ENCODE results near the gene WBP2.

DNA sequence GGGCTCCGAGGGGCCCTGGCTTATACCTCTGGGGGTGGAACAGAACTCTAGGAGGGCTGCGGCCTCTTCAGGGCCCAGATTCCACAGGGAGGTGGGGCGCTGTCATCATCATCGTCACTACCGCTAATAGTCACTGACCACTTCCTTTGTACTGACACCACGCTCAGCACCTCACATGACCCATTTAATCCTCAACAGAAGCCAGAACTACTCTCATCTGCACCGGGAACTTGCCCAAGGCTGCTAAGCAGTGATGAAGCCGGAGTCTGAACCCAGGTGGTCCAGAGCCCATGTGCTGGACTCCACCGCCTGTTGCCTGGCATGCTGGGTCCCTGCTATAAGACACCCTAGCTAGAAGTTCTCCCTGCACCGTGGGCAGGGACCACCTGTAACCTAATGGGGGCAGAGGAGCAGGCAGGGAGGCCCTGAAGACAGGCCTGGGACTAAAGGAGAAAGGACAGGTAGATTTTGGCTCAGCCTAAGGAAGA, 22.9 kb downstream of the WBP2 start:
- TF ChIP-seq, protein P1, sequence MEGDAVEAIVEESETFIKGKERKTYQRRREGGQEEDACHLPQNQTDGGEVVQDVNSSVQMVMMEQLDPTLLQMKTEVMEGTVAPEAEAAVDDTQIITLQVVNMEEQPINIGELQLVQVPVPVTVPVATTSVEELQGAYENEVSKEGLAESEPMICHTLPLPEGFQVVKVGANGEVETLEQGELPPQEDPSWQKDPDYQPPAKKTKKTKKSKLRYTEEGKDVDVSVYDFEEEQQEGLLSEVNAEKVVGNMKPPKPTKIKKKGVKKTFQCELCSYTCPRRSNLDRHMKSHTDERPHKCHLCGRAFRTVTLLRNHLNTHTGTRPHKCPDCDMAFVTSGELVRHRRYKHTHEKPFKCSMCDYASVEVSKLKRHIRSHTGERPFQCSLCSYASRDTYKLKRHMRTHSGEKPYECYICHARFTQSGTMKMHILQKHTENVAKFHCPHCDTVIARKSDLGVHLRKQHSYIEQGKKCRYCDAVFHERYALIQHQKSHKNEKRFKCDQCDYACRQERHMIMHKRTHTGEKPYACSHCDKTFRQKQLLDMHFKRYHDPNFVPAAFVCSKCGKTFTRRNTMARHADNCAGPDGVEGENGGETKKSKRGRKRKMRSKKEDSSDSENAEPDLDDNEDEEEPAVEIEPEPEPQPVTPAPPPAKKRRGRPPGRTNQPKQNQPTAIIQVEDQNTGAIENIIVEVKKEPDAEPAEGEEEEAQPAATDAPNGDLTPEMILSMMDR (IDR thresholded peaks at IDR 0.05 in 2 of 3, conservative IDR thresholded peaks at IDR 0.05 in 1 of 3; ENCODE audit: borderline replicate concordance in 1 of 3, insufficient read depth in 1 of 3, low read depth in 2 of 3, low read length in 2 of 3): no peak
- no peak for TF ChIP-seq POLR2AphosphoS5 (IDR thresholded peaks at IDR 0.05; ENCODE audit: low read depth, low read length)
- TF ChIP-seq, protein P2, sequence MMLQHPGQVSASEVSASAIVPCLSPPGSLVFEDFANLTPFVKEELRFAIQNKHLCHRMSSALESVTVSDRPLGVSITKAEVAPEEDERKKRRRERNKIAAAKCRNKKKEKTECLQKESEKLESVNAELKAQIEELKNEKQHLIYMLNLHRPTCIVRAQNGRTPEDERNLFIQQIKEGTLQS (IDR thresholded peaks at IDR 0.05): no peak
- TF ChIP-seq ZNF274 (IDR thresholded peaks at IDR 0.05; ENCODE audit: low read depth, low read length): no peak
- TF ChIP-seq, protein P3, sequence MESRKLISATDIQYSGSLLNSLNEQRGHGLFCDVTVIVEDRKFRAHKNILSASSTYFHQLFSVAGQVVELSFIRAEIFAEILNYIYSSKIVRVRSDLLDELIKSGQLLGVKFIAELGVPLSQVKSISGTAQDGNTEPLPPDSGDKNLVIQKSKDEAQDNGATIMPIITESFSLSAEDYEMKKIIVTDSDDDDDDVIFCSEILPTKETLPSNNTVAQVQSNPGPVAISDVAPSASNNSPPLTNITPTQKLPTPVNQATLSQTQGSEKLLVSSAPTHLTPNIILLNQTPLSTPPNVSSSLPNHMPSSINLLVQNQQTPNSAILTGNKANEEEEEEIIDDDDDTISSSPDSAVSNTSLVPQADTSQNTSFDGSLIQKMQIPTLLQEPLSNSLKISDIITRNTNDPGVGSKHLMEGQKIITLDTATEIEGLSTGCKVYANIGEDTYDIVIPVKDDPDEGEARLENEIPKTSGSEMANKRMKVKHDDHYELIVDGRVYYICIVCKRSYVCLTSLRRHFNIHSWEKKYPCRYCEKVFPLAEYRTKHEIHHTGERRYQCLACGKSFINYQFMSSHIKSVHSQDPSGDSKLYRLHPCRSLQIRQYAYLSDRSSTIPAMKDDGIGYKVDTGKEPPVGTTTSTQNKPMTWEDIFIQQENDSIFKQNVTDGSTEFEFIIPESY (IDR thresholded peaks at IDR 0.05; ENCODE audit: extremely low read depth, insufficient replicate concordance, low read length): no peak
- TF ChIP-seq, protein P4, sequence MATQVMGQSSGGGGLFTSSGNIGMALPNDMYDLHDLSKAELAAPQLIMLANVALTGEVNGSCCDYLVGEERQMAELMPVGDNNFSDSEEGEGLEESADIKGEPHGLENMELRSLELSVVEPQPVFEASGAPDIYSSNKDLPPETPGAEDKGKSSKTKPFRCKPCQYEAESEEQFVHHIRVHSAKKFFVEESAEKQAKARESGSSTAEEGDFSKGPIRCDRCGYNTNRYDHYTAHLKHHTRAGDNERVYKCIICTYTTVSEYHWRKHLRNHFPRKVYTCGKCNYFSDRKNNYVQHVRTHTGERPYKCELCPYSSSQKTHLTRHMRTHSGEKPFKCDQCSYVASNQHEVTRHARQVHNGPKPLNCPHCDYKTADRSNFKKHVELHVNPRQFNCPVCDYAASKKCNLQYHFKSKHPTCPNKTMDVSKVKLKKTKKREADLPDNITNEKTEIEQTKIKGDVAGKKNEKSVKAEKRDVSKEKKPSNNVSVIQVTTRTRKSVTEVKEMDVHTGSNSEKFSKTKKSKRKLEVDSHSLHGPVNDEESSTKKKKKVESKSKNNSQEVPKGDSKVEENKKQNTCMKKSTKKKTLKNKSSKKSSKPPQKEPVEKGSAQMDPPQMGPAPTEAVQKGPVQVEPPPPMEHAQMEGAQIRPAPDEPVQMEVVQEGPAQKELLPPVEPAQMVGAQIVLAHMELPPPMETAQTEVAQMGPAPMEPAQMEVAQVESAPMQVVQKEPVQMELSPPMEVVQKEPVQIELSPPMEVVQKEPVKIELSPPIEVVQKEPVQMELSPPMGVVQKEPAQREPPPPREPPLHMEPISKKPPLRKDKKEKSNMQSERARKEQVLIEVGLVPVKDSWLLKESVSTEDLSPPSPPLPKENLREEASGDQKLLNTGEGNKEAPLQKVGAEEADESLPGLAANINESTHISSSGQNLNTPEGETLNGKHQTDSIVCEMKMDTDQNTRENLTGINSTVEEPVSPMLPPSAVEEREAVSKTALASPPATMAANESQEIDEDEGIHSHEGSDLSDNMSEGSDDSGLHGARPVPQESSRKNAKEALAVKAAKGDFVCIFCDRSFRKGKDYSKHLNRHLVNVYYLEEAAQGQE (IDR thresholded peaks at IDR 0.05; ENCODE audit: low read depth): no peak
- TF ChIP-seq, protein P5, sequence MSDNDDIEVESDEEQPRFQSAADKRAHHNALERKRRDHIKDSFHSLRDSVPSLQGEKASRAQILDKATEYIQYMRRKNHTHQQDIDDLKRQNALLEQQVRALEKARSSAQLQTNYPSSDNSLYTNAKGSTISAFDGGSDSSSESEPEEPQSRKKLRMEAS (IDR thresholded peaks at IDR 0.05): no peak
- no peak for TF ChIP-seq EZH2 (IDR thresholded peaks at IDR 0.05)
- TF ChIP-seq POLR2A (IDR thresholded peaks at IDR 0.05; ENCODE audit: borderline replicate concordance, extremely low read depth, insufficient read depth, insufficient read length): no peak
- no peak for TF ChIP-seq SIN3A (IDR thresholded peaks at IDR 0.05; ENCODE audit: low read depth)
- no peak for TF ChIP-seq YY1 (IDR thresholded peaks at IDR 0.05; ENCODE audit: extremely low read depth, insufficient replicate concordance, low read depth, low read length)
- TF ChIP-seq SP1 (IDR thresholded peaks at IDR 0.05; ENCODE audit: low read depth): no peak
- TF ChIP-seq ELF1 (IDR thresholded peaks at IDR 0.05; ENCODE audit: borderline replicate concordance, low read depth): no peak

All from HCT116 (cell line).